ENCODE measurements around the gene DEPDC7.

- no peak for TF ChIP-seq CTCF (IDR thresholded peaks at IDR 0.05)
- no peak for TF ChIP-seq POLR2AphosphoS5 (IDR thresholded peaks at IDR 0.05; ENCODE audit: low read depth, low read length)
- TF ChIP-seq REST (IDR thresholded peaks at IDR 0.05; ENCODE audit: insufficient read depth in 1 of 2, low read depth in 2 of 2, low read length in 1 of 2) = no peak
- no peak for TF ChIP-seq TCF7L2 (IDR thresholded peaks at IDR 0.05; ENCODE audit: low read depth, low read length)
These were observed 53.1 kb downstream of the DEPDC7 start for GRCh38 chr11:33068611-33069340.

Measured in Panc1 (cell line).